Small intestine (tissue), 7 donors: ENCODE data around the gene IGSF9. TPM values are rescaled to one million over a fixed set of nuclear protein-coding genes. Genes with fewer than 3 reads are reported as not detected.
A peak's percentile ranks its signal among the peaks of the same experiment; 100 is the strongest.

ENCODE experiments used
- DNase-seq, 2 donors: peaks; one replicate each; pipeline versions ENCODE4 v3.0.0 to v3.0.0-alpha.2; 2013
- FAIRE-seq: peaks from 2 replicates; lab custom pipeline; 2012; peaks lifted over from hg19 to GRCh38; lab: Jason Lieb, UNC
- H3K27ac ChIP-seq, 3 donors: one replicate each; pipeline ENCODE4 v1.5.1; 2013; ENCODE audit warnings: low read length in 2 of 3, mild to moderate bottlenecking in 2 of 3, control low read depth in 1 of 3, inconsistent platforms in 1 of 3, low read depth in 1 of 3, moderate library complexity in 1 of 3
- H3K27me3 ChIP-seq, 3 donors: one replicate each; pipeline ENCODE4 v1.6.1; 2013; ENCODE audit warnings: low read length in 3 of 3, inconsistent platforms in 1 of 3; ENCODE audit not compliant: control insufficient read depth in 3 of 3, insufficient read depth in 3 of 3
- H3K36me3 ChIP-seq, 3 donors: one replicate each; pipeline ENCODE4 v1.6.1; 2013; ENCODE audit warnings: low read length in 3 of 3, inconsistent platforms in 1 of 3, low read depth in 1 of 3, mild to moderate bottlenecking in 1 of 3, moderate library complexity in 1 of 3; ENCODE audit not compliant: control insufficient read depth in 3 of 3, insufficient read depth in 2 of 3
- H3K4me1 ChIP-seq, 3 donors: one replicate each; pipeline ENCODE4 v1.6.1; 2013; ENCODE audit warnings: low read length in 2 of 3, inconsistent platforms in 1 of 3, low read depth in 1 of 3, mild to moderate bottlenecking in 1 of 3, moderate library complexity in 1 of 3; ENCODE audit not compliant: control insufficient read depth in 3 of 3, insufficient read depth in 2 of 3
- H3K4me3 ChIP-seq, 3 donors: one replicate each; pipeline ENCODE4 v1.5.1; 2013; ENCODE audit warnings: low read length in 3 of 3, control low read depth in 1 of 3, inconsistent platforms in 1 of 3, low read depth in 1 of 3, mild to moderate bottlenecking in 1 of 3, moderate library complexity in 1 of 3
- H3K9me3 ChIP-seq, 2 donors: one replicate each; pipeline ENCODE4 v1.6.1; 2013; ENCODE audit warnings: low read depth in 1 of 2, low read length in 1 of 2; ENCODE audit not compliant: control insufficient read depth in 2 of 2, insufficient read depth in 1 of 2
- WGBS, 3 donors: extraction: QIAGEN DNeasy Blood & Tissue Kit; methylation state at CpG; one replicate each; pipeline ENCODE4 v1.1.7; 2013; 5-methylcytosine and 5-hydroxymethylcytosine counted together
- polyA plus RNA-seq, 4 donors: library from polyadenylated mRNA; stranded (reverse) in 3 of 4; unstranded in 1 of 4; fragments of 200-250 nt in 3 of 4; fragments of 120-200 nt in 1 of 4; gene quantifications; one replicate each; pipeline versions ENCODE4 v1.2.1 to v1.2.3, GENCODE V29; 2013
- donor health status: healthy with polysubstance abuse.
- donor health status: control.
- donor health status: control.
- donor health status: Bipolar disorder and iron deficiency.
- donor health status: healthy.

The IGSF9 gene
- polyA plus RNA-seq, 4 donors = 3.1 to 84.2 (median 26.4) TPM

DNA sequence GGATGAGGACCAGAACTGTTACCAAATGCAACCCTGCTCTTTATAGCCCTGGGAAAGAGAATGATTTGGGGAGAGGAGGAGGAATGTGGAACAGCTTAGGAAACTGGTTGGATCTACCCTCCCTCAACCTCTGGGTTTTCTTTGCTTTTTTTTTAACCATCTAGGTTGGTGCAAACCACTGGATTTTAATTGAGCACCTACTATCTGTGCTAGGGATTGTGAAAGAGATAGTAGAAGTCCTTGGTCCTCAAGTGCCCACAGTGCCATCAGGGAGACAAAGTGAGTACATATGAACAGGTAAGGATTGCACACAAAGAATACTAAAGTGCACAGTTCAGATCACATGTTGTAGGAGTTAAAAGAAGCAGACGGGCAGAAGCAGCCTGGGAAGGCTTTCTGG is 24.8 kb downstream of the IGSF9 start:
- no peaks in the 10 kb centered on the region for H3K27me3 ChIP-seq
- FAIRE-seq (no peak), DNase-seq (no peak)
- H3K36me3 ChIP-seq = peaks cover 0 to 64% (median 10%) of the 10 kb centered on the region in 3 donors
- WGBS, 3 donors = 57 to 100% (median 69%) methylated on average over 1 of the region's 1 CpG
- peak overlapping the region in 1 of 3 donors; percentile 91 for H3K27ac ChIP-seq
- H3K4me1 ChIP-seq = peaks cover 12 to 58% (median 15%) of the 10 kb centered on the region in 3 donors
- H3K4me3 ChIP-seq = no peak overlapping the region
- no peaks in the 10 kb centered on the region for H3K9me3 ChIP-seq

DNA sequence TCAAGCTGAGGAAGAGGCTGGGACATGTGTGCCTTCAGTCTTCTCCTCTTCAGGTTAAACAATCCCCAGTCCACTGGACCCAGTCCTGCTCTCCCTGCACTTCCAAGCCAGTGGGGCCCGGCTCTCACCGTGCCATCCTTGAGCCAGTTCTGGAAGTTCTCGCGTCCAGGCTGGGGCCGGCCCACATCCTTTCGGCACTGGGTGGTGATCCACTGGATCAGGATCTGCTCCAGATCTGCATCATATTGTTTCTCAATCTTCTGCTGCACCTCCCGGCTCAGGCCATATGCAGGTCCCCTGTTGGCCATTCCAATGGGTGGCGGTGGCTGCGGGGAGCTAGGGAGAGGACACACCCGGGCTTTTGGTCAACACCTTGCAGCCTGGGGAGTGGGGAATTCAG is 25.2 kb downstream of the IGSF9 start:
- H3K27ac ChIP-seq = no peak overlapping the region
- 88 to 93% (median 91%) methylated on average over 10 of the region's 10 CpGs for WGBS, 3 donors
- H3K36me3 ChIP-seq = peaks cover 0 to 69% (median 10%) of the 10 kb centered on the region in 3 donors
- FAIRE-seq = no peak
- H3K27me3 ChIP-seq = no peaks in the 10 kb centered on the region
- DNase-seq = no peak
- H3K9me3 ChIP-seq = no peaks in the 10 kb centered on the region
- H3K4me3 ChIP-seq = no peak overlapping the region
- H3K4me1 ChIP-seq = peaks cover 12 to 58% (median 15%) of the 10 kb centered on the region in 3 donors

DNA sequence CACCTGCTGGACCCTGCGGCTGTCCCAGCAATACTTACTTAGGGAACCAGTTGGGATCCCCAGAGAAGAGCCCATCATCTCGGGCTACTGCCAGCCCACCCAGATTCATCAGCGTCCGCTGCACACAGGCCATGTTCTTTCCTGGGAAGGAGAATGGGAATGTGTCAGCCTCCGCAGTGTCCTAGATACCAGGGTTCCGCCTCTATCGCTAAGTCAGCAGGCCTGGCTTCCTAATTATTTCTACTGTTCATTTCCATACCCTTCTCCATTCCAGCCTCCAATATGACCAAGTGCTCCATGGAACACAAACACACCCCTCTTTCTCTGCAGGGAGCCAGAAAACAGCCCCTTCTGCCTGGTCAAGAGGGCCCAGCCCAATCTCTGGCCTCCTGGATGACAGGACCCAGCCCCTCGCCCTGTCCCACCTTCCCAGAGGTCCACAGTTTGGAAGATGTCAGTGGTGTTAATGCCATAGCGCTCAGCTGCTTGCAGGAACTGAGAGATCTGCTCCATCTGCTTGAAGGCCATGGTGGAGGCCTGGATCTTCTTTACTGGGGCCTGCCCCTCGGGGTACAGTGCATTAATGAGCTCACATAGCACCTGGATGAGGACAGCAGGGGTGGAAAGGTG is 26.1 kb downstream of the IGSF9 start:
- Histone ChIP-seq H3K36me3 (peaks cover 0 to 69% (median 10%) of the 10 kb centered on the region in 3 donors), H3K4me3 (no peak overlapping the region), H3K9me3 (no peaks in the 10 kb centered on the region), H3K27me3 (no peaks in the 10 kb centered on the region), H3K4me1 (peaks cover 12 to 58% (median 15%) of the 10 kb centered on the region in 3 donors), H3K27ac (peak overlapping the region in 1 of 3 donors; percentile 26)
- WGBS, 3 donors = 89 to 95% (median 94%) methylated on average over 10 of the region's 10 CpGs
- DNase-seq (no peak), FAIRE-seq (no peak)

DNA sequence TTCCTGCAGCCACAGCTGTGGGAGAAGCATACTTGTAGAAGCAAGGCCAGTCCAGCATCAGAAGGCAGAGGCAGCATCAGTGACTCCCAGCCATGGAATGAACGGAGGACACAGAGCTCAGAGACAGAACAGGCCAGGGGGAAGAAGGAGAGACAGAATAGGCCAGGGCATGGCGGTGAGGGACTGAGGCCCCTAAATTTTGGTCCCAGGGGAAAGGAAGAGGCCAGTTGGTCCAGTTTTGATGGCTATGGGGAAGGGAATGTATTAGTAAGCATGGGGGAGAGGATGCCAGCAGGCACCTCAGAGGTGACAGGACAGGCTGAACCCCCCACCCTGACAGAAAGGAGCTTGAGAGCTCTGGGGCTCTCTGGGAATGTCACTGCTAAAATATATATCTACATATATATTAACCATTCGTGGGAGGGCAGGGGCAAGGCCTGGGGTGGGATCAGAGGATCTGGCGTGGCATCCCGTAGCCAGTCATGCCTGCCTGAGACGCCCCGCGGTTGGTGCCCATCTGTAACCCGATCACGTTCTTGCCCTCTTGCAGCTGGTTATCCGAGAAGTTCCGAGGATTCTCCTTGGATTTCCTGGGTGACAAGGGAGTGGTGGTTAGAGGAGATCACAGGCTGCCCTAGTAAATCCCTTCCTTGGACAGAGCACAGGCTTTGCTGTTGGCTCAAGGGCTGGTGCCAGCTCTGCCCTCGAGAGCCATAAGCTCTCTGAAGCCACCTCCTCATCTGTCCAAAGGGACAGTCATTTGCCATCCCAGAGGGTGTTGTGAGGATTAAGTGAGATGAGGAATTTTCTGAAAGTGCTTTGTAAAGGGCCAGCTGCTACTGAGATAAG is 26.8 kb downstream of the IGSF9 start:
- peak overlapping the region in 1 of 3 donors; percentile 38 for H3K27ac ChIP-seq
- H3K9me3 ChIP-seq = no peaks in the 10 kb centered on the region
- FAIRE-seq = no peak
- H3K36me3 ChIP-seq = peaks cover 0 to 67% (median 10%) of the 10 kb centered on the region in 3 donors
- WGBS, 3 donors = 80 to 90% (median 86%) methylated on average over 13 of the region's 13 CpGs
- no peaks in the 10 kb centered on the region for H3K27me3 ChIP-seq
- peaks cover 15 to 56% (median 17%) of the 10 kb centered on the region in 3 donors for H3K4me1 ChIP-seq
- H3K4me3 ChIP-seq = no peak overlapping the region
- no peak for DNase-seq

DNA sequence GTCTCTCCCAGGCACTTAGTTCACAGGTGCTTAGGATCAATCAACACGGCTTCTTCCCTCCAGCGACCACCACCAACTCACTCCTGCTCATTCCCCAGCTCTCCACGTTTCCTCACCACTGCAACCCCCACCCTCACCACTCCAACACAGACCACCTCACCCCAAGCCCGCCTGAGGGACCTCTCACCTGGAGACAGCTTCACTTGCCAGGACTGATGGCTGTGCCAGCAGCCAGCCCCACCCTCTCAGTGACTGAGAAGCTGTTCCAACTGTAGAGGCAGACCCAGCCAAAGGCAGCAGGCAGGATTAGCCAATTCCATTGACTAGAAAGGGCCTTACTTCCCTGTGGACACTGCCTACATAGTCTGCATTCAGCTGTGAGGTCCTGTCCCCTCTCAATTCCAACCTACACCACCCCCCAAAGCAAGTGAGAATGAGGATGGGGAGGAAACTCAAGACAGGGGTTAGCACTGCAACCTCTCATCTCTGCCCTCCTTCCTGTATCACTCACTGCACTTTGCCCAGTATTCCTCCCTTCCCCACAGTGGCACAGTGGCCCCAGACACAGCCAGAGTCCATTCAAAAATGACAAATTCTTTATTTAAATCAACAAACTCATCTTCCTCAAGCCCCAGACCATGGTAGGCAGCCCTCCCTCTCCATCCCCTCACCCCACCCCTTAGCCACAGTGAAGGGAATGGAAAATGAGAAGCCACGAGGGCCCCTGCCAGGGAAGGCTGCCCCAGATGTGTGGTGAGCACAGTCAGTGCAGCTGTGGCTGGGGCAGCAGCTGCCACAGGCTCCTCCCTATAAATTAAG is 27.7 kb downstream of the IGSF9 start:
- no peak for FAIRE-seq
- Histone ChIP-seq H3K36me3 (peaks cover 0 to 58% (median 10%) of the 10 kb centered on the region in 3 donors), H3K9me3 (no peaks in the 10 kb centered on the region), H3K4me3 (no peak overlapping the region), H3K4me1 (peaks cover 12 to 54% (median 17%) of the 10 kb centered on the region in 3 donors), H3K27me3 (no peaks in the 10 kb centered on the region), H3K27ac (peak overlapping the region in 2 of 3 donors; percentile 6 to 38)
- peak in 1 of 2 donors; percentile 65 for DNase-seq
- WGBS, 3 donors = 35 to 64% (median 52%) methylated on average over 5 of the region's 5 CpGs

DNA sequence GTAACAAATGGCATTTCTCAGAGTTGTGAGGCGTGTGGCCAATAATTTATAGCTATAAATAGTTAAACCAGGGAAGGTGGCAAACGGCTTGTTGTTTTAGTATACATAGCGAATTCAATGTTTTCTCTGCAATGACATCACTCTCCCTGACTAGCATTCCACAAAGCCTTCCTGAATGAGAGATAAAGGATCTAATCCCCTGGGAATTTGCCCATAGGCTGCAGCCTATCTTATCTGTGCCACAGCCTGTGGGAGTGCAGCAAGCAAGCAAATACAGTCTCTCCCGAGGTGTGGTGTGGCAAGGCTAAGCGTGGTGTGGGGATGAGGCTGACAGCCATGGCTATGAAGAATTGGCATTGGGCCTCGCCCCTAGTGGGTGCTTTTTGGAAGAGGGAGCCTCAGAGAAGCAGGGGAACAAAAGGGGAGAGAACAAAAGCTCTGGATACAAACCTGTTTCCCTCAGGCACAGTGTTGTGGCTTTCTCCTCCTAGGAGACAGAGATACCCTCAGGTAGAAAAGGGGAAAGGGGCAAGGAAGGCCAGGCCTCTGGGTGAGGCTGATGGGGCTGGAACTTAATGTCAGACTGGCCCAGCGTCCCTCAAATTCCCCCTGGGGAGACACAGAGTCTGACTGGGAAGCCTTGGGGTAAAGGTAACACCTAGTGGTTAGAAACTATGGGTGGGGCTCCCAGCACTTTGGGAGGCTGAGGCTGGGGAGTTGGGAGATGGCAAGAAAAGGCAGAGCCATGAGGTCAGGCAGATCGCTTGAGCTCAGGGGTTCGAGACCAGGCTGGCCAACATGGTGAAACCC is 29.0 kb downstream of the IGSF9 start:
- Histone ChIP-seq H3K27me3 (no peaks in the 10 kb centered on the region), H3K4me3 (no peak overlapping the region), H3K27ac (peak overlapping the region; percentile 1 to 66 (median 8)), H3K36me3 (peaks cover 0 to 46% (median 10%) of the 10 kb centered on the region in 3 donors), H3K9me3 (no peaks in the 10 kb centered on the region), H3K4me1 (peaks cover 7 to 50% (median 11%) of the 10 kb centered on the region in 3 donors)
- DNase-seq (peak; percentile 60 to 77), FAIRE-seq (no peak)
- WGBS, 3 donors = 27 to 51% (median 44%) methylated on average over 9 of the region's 9 CpGs

DNA sequence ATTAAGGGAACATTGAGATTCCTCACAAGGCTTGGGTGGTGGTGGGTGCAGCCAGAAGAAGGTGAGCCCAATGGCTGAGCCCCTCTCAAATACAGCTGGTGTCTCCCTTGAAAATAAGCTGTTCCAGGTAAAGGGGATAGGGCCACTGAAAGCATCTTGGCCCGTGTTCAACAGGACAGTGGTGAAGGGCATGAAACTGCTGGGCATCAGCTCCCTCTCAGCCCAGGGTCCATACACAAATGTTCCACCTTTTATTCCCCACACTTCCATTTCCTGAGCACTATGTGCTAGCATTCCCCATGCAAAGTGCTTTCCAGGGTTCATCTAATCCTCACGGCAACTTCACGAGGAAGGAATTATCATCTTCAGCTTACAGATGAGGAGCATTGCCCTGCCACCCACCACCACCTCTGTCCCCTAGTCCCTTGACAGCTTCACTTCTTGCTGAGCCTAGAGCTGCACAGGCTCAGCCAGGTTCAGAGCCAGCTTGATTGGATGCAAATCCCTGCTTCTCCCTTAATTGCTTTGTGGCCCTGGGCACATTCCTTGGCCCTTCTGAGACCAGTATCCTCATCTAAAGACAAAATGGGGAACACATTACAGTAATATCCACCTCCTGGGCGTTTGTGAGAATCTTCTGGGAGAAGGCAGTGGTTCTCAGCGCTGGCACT is 29.7 kb downstream of the IGSF9 start:
- DNase-seq = no peak
- Histone ChIP-seq H3K27me3 (no peaks in the 10 kb centered on the region), H3K4me1 (peaks cover 7 to 56% (median 7%) of the 10 kb centered on the region in 3 donors), H3K4me3 (no peak overlapping the region), H3K27ac (peak overlapping the region in 1 of 3 donors; percentile 23), H3K36me3 (peaks cover 0 to 45% (median 10%) of the 10 kb centered on the region in 3 donors), H3K9me3 (no peaks in the 10 kb centered on the region)
- 39 to 54% (median 40%) methylated on average over 5 of the region's 5 CpGs for WGBS, 3 donors
- FAIRE-seq = no peak
